ENCODE measurements around the gene FXN.

GRCh38 chr9:69093471-69094103, 58.0 kb downstream of the FXN start:
- no peak for TF ChIP-seq CTCF (IDR thresholded peaks at IDR 0.05; ENCODE audit: low read depth, low read length, missing input control)
- TF ChIP-seq, protein P1, sequence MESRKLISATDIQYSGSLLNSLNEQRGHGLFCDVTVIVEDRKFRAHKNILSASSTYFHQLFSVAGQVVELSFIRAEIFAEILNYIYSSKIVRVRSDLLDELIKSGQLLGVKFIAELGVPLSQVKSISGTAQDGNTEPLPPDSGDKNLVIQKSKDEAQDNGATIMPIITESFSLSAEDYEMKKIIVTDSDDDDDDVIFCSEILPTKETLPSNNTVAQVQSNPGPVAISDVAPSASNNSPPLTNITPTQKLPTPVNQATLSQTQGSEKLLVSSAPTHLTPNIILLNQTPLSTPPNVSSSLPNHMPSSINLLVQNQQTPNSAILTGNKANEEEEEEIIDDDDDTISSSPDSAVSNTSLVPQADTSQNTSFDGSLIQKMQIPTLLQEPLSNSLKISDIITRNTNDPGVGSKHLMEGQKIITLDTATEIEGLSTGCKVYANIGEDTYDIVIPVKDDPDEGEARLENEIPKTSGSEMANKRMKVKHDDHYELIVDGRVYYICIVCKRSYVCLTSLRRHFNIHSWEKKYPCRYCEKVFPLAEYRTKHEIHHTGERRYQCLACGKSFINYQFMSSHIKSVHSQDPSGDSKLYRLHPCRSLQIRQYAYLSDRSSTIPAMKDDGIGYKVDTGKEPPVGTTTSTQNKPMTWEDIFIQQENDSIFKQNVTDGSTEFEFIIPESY (IDR thresholded peaks at IDR 0.05) = no peak
- TF ChIP-seq SP1 (IDR thresholded peaks at IDR 0.05) = peak; percentile 57
- peak; percentile 11 for TF ChIP-seq MAX (IDR thresholded peaks at IDR 0.05)
- TF ChIP-seq NR2F2 (IDR thresholded peaks at IDR 0.05) = no peak
- no peak for TF ChIP-seq FOXA1 (IDR thresholded peaks at IDR 0.05)
- TF ChIP-seq YY1 (IDR thresholded peaks at IDR 0.05) = no peak
- TF ChIP-seq RAD21 (IDR thresholded peaks at IDR 0.05) = peak; percentile 6 to 33
- TF ChIP-seq EGR1 (IDR thresholded peaks at IDR 0.05; ENCODE audit: low read depth in 2 of 2) = no peak
